Ishikawa (cell line): ENCODE results near the gene NTRK1.

Source experiments
- CEBPB ChIP-seq: IDR thresholded peaks from 2 replicates; pipeline ENCODE4 v1.6.1; 2012
- CREB1 ChIP-seq: IDR thresholded peaks from 2 replicates; pipeline ENCODE4 v1.6.1; 2012; ENCODE audit warnings: low read depth
- EGR1 ChIP-seq: IDR thresholded peaks from 2 replicates; pipeline ENCODE4 v1.6.1; 2012
- EP300 ChIP-seq: IDR thresholded peaks from 2 replicates; pipeline ENCODE4 v1.6.1; 2012; ENCODE audit warnings: borderline replicate concordance
- FOXM1 ChIP-seq: IDR thresholded peaks from 2 replicates; pipeline ENCODE4 v1.6.1; 2012; ENCODE audit warnings: low read depth, borderline replicate concordance
- NFIC ChIP-seq: IDR thresholded peaks from 2 replicates; pipeline ENCODE4 v1.6.1; 2012
- RAD21 ChIP-seq: IDR thresholded peaks from 2 replicates; pipeline ENCODE4 v1.6.1; 2012; ENCODE audit warnings: low read depth
- TAF1 ChIP-seq: IDR thresholded peaks from 2 replicates; pipeline ENCODE4 v1.6.1; 2012; ENCODE audit warnings: low read depth, mild to moderate bottlenecking
- TCF12 ChIP-seq: IDR thresholded peaks from 2 replicates; pipeline ENCODE4 v1.6.1; 2012; ENCODE audit warnings: low read depth
- TEAD4 ChIP-seq: IDR thresholded peaks from 2 replicates; pipeline ENCODE4 v1.6.1; 2012
- YY1 ChIP-seq: IDR thresholded peaks from 2 replicates; pipeline ENCODE4 v1.6.1; 2012; ENCODE audit warnings: low read depth
- ZBTB7A ChIP-seq: IDR thresholded peaks from 2 replicates; pipeline ENCODE4 v1.6.1; 2012; ENCODE audit warnings: low read depth
- TF ChIP-seq, protein P1 (sequence below): IDR thresholded peaks from 2 replicates; pipeline ENCODE4 v1.6.1; 2012; ENCODE audit warnings: low read depth, mild to moderate bottlenecking
- TF ChIP-seq, protein P2 (sequence below): IDR thresholded peaks from 2 replicates; pipeline ENCODE4 v1.6.1; 2012
- TF ChIP-seq, protein P3 (sequence below): IDR thresholded peaks from 2 replicates; pipeline ENCODE4 v1.6.1; 2012

Gene NTRK1

GRCh38 chr1:156833603-156834002 lies 27.1 kb upstream of the NTRK1 start:
- TF ChIP-seq EP300 (no peak), YY1 (no peak), CEBPB (no peak), RAD21 (no peak), TEAD4 (no peak), ZBTB7A (no peak), NFIC (no peak), TCF12 (no peak)
- TF ChIP-seq, protein P1, sequence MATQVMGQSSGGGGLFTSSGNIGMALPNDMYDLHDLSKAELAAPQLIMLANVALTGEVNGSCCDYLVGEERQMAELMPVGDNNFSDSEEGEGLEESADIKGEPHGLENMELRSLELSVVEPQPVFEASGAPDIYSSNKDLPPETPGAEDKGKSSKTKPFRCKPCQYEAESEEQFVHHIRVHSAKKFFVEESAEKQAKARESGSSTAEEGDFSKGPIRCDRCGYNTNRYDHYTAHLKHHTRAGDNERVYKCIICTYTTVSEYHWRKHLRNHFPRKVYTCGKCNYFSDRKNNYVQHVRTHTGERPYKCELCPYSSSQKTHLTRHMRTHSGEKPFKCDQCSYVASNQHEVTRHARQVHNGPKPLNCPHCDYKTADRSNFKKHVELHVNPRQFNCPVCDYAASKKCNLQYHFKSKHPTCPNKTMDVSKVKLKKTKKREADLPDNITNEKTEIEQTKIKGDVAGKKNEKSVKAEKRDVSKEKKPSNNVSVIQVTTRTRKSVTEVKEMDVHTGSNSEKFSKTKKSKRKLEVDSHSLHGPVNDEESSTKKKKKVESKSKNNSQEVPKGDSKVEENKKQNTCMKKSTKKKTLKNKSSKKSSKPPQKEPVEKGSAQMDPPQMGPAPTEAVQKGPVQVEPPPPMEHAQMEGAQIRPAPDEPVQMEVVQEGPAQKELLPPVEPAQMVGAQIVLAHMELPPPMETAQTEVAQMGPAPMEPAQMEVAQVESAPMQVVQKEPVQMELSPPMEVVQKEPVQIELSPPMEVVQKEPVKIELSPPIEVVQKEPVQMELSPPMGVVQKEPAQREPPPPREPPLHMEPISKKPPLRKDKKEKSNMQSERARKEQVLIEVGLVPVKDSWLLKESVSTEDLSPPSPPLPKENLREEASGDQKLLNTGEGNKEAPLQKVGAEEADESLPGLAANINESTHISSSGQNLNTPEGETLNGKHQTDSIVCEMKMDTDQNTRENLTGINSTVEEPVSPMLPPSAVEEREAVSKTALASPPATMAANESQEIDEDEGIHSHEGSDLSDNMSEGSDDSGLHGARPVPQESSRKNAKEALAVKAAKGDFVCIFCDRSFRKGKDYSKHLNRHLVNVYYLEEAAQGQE = no peak
- TF ChIP-seq, protein P2, sequence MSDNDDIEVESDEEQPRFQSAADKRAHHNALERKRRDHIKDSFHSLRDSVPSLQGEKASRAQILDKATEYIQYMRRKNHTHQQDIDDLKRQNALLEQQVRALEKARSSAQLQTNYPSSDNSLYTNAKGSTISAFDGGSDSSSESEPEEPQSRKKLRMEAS = no peak

DNA sequence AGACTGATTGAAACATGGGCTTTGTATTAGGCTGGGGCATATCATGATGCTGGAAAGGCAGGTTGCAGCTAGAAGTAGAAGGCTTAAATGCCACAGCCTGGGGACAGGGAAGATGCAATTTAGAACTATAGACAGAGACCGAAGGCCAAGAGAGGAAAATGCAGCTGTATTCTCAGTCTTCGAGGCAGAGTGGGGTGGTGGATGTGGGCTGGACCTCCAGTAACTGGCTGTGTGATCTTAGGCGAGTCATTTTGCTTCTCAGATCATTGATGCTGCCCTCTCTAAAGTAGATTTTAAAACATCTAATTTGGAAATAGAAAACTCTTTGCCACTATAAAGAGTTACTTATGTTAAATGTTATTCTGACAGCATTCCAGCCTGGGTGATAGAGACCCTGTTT lies 26.3 kb upstream of the NTRK1 start:
- TF ChIP-seq, protein P2 = no peak
- no peak for TF ChIP-seq TAF1
- TF ChIP-seq YY1 = no peak
- no peak for TF ChIP-seq TEAD4
- no peak for TF ChIP-seq CREB1
- TF ChIP-seq EP300 = no peak
- no peak for TF ChIP-seq TCF12
- TF ChIP-seq, protein P3, sequence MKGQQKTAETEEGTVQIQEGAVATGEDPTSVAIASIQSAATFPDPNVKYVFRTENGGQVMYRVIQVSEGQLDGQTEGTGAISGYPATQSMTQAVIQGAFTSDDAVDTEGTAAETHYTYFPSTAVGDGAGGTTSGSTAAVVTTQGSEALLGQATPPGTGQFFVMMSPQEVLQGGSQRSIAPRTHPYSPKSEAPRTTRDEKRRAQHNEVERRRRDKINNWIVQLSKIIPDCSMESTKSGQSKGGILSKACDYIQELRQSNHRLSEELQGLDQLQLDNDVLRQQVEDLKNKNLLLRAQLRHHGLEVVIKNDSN = no peak
- TF ChIP-seq CEBPB = no peak
- no peak for TF ChIP-seq RAD21
- TF ChIP-seq NFIC = no peak
- no peak for TF ChIP-seq ZBTB7A

DNA sequence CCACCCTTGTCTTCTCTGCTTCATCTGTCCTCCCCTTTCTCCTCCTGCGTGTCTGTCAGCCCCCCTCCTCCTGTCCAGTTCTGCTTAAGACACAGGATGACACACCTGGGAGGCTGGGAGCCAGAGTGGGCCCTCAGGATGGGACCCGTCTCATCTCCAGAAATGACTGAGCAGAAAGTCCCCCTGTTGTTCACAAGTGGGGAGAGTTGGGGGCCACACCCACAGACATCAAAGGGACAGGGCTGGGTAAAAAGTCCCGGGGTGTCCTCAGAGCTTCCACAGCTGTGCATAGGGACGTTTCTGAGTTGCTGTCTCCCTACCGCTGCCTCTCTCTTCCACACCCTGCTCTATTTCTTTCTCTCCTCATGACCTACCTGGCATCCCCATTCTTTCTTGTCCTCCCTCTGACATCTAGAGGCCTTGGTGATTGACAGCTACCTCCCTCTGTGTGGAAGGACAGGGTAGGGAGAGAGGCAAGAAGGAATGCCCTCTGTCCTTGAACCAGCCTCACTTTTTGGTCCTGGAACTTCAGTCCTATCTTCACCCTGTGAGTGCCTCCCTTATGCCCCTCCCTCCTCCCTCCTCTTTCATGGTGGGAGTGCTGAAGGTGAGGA lies 24.5 kb upstream of the NTRK1 start:
- TF ChIP-seq RAD21 = no peak
- TF ChIP-seq, protein P3 = no peak
- no peak for TF ChIP-seq TAF1
- TF ChIP-seq FOXM1 = no peak
- no peak for TF ChIP-seq TEAD4
- TF ChIP-seq YY1 = no peak
- TF ChIP-seq EP300 = no peak
- TF ChIP-seq TCF12 = no peak
- TF ChIP-seq, protein P2 = no peak
- TF ChIP-seq CREB1 = no peak
- TF ChIP-seq ZBTB7A = no peak
- no peak for TF ChIP-seq NFIC
- no peak for TF ChIP-seq EGR1
- no peak for TF ChIP-seq CEBPB
- TF ChIP-seq, protein P1 = no peak

DNA sequence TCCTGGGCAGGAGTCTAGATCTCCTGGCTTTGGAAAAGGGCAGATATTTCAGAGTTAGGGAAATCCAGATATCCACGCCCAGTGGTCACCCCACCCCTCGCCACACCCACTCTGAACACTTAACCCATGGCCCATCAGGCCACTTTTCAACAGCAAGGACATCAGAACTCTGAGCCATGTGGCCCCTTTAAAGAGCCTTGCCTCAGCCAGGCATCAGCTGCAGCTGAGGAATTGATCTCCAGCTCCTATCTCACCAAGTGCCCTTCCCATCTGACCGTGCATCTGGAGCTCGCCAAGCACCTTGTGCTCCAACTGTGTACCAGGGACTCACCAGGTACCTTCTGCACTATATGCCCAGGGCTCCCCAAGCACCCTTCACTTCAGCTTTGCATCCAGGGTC lies 23.8 kb upstream of the NTRK1 start:
- no peak for TF ChIP-seq TAF1
- no peak for TF ChIP-seq TCF12
- no peak for TF ChIP-seq TEAD4
- no peak for TF ChIP-seq ZBTB7A
- TF ChIP-seq CREB1 = no peak
- TF ChIP-seq, protein P2 = no peak
- no peak for TF ChIP-seq YY1
- no peak for TF ChIP-seq RAD21
- TF ChIP-seq, protein P3 = no peak
- TF ChIP-seq FOXM1 = no peak
- TF ChIP-seq CEBPB = no peak
- no peak for TF ChIP-seq NFIC
- TF ChIP-seq, protein P1 = no peak
- no peak for TF ChIP-seq EGR1
